ENCODE results near the gene OTOG.

DNA sequence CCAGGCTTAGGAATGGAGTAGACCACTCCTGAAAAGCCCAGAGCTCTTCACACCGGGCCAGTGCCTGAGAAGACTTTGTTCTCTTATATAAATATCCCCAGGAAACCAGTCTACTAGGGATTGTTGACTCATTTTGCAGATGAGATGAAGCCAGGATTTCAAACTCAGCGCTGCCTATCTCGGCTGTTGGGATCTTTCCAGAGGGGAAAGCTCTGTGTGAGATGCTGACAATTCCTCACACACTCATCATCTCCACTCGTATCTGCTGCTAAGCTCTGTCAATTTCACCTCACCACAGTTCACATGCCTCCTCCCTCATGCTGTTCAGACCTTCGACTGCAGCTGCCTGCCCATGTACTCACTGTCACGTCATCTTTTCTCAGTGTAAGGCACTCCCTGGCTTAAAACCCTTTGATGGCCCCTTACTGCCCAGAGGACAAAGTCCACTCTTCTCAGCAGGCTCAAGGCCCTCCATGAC is 15.4 kb upstream of the OTOG start:
- TF ChIP-seq POLR2A (IDR thresholded peaks at IDR 0.05; ENCODE audit: extremely low read depth, insufficient read length) = no peak
- TF ChIP-seq, protein P1, sequence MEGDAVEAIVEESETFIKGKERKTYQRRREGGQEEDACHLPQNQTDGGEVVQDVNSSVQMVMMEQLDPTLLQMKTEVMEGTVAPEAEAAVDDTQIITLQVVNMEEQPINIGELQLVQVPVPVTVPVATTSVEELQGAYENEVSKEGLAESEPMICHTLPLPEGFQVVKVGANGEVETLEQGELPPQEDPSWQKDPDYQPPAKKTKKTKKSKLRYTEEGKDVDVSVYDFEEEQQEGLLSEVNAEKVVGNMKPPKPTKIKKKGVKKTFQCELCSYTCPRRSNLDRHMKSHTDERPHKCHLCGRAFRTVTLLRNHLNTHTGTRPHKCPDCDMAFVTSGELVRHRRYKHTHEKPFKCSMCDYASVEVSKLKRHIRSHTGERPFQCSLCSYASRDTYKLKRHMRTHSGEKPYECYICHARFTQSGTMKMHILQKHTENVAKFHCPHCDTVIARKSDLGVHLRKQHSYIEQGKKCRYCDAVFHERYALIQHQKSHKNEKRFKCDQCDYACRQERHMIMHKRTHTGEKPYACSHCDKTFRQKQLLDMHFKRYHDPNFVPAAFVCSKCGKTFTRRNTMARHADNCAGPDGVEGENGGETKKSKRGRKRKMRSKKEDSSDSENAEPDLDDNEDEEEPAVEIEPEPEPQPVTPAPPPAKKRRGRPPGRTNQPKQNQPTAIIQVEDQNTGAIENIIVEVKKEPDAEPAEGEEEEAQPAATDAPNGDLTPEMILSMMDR (IDR thresholded peaks at IDR 0.05; ENCODE audit: low read depth, low read length) = no peak
- TF ChIP-seq, protein P2, sequence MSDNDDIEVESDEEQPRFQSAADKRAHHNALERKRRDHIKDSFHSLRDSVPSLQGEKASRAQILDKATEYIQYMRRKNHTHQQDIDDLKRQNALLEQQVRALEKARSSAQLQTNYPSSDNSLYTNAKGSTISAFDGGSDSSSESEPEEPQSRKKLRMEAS (IDR thresholded peaks at IDR 0.05; ENCODE audit: low read depth, low read length) = no peak
- no peak for TF ChIP-seq MYC (IDR thresholded peaks at IDR 0.05; ENCODE audit: low read depth, low read length)

Data from NB4 (cell line).